ENCODE results near the gene SERINC3. TPM values are rescaled to one million over a fixed set of nuclear protein-coding genes. Genes with fewer than 3 reads are reported as not detected.

SERINC3 gene
- total RNA-seq, 4 donors from 2014 or later, result 94.1 to 128 (median 113) TPM

- Histone ChIP-seq H3K36me3 (no peaks in the 10 kb centered on the region), H3K27ac (no peak overlapping the region), H3K27me3 (no peaks in the 10 kb centered on the region), H3K9me3 (no peaks in the 10 kb centered on the region), H3K4me3 (no peak overlapping the region), H3K4me1 (peaks cover 14% of the 10 kb centered on the region)
- TF ChIP-seq EP300 (IDR thresholded peaks at IDR 0.05), result no peak
- TF ChIP-seq POLR2A (IDR thresholded peaks at IDR 0.05), result no peak
- TF ChIP-seq POLR2AphosphoS5 (IDR thresholded peaks at IDR 0.05), result no peak
- TF ChIP-seq CTCF (IDR thresholded peaks at IDR 0.05), result no peak
- 65% methylated on average over 4 of the region's 4 CpGs for WGBS
- no peak for DNase-seq (ENCODE audit: low spot score in 2 of 2)
These were observed 5.9 kb upstream of the SERINC3 start for GRCh38 chr20:44527716-44528199.

GRCh38 chr20:44526129-44526528 is 4.3 kb upstream of the SERINC3 start:
- H3K27ac ChIP-seq, result no peak overlapping the region

GRCh38 chr20:44523746-44524145 is 1.9 kb upstream of the SERINC3 start:
- Histone ChIP-seq H3K4me3 (no peak overlapping the region), H3K36me3 (no peaks in the 10 kb centered on the region), H3K4me1 (peaks cover 32% of the 10 kb centered on the region), H3K27me3 (no peaks in the 10 kb centered on the region), H3K9me3 (no peaks in the 10 kb centered on the region), H3K27ac (no peak overlapping the region)
- 53% methylated on average over 4 of the region's 4 CpGs for WGBS
- no peak for DNase-seq (ENCODE audit: low spot score in 2 of 2)
- TF ChIP-seq POLR2A (IDR thresholded peaks at IDR 0.05), result no peak
- no peak for TF ChIP-seq CTCF (IDR thresholded peaks at IDR 0.05)
- TF ChIP-seq POLR2AphosphoS5 (IDR thresholded peaks at IDR 0.05), result no peak
- no peak for TF ChIP-seq EP300 (IDR thresholded peaks at IDR 0.05)

More at GRCh38 chr20:44526129-44526528, 4.3 kb upstream of the SERINC3 start:
- Histone ChIP-seq H3K27me3 (no peaks in the 10 kb centered on the region), H3K4me3 (no peak overlapping the region), H3K9me3 (no peaks in the 10 kb centered on the region), H3K4me1 (peaks cover 10% of the 10 kb centered on the region), H3K36me3 (no peaks in the 10 kb centered on the region)
- TF ChIP-seq CTCF (IDR thresholded peaks at IDR 0.05) (no peak), POLR2AphosphoS5 (IDR thresholded peaks at IDR 0.05) (no peak), POLR2A (IDR thresholded peaks at IDR 0.05) (no peak), EP300 (IDR thresholded peaks at IDR 0.05) (no peak)
- 69% methylated on average over 6 of the region's 6 CpGs for WGBS
- no peak for DNase-seq (ENCODE audit: low spot score in 2 of 2)

GRCh38 chr20:44522841-44523240 is 971 bp upstream of the SERINC3 start:
- Histone ChIP-seq H3K27ac (no peak overlapping the region), H3K4me1 (peaks cover 41% of the 10 kb centered on the region), H3K36me3 (no peaks in the 10 kb centered on the region), H3K27me3 (no peaks in the 10 kb centered on the region), H3K9me3 (no peaks in the 10 kb centered on the region), H3K4me3 (no peak overlapping the region)
- DNase-seq (ENCODE audit: low spot score in 2 of 2), result no peak
- TF ChIP-seq CTCF (IDR thresholded peaks at IDR 0.05), result no peak
- whole genome bisulfite sequencing, result 81% methylated on average over 1 of the region's 1 CpG

- H3K36me3 ChIP-seq, result no peaks in the 10 kb centered on the region
- peak overlapping the region; percentile 99 for H3K4me3 ChIP-seq
- no peak for DNase-seq (ENCODE audit: low spot score in 2 of 2)
- H3K9me3 ChIP-seq, result no peaks in the 10 kb centered on the region
- peaks cover 59% of the 10 kb centered on the region for H3K4me1 ChIP-seq
- peak overlapping the region; percentile 99 for H3K27ac ChIP-seq
- no peak for TF ChIP-seq POLR2AphosphoS5 (IDR thresholded peaks at IDR 0.05)
- no peaks in the 10 kb centered on the region for H3K27me3 ChIP-seq
- 38% methylated on average over 3 of the region's 3 CpGs for WGBS
These were observed 989 bp downstream of the SERINC3 start for GRCh38 chr20:44520881-44521280.

GRCh38 chr20:44518248-44518647 is 3.6 kb downstream of the SERINC3 start:
- 59% methylated on average over 3 of the region's 3 CpGs for WGBS
- Histone ChIP-seq H3K36me3 (peaks cover 4% of the 10 kb centered on the region), H3K4me1 (peaks cover 70% of the 10 kb centered on the region), H3K4me3 (no peak overlapping the region), H3K27ac (no peak overlapping the region), H3K27me3 (no peaks in the 10 kb centered on the region), H3K9me3 (no peaks in the 10 kb centered on the region)
- TF ChIP-seq POLR2A (IDR thresholded peaks at IDR 0.05), result no peak
- TF ChIP-seq EP300 (IDR thresholded peaks at IDR 0.05), result no peak
- no peak for TF ChIP-seq CTCF (IDR thresholded peaks at IDR 0.05)
- TF ChIP-seq POLR2AphosphoS5 (IDR thresholded peaks at IDR 0.05), result no peak
- no peak for DNase-seq (ENCODE audit: low spot score in 2 of 2)

Data from suprapubic skin (tissue), 4 donors.